HFFc6 (cell line): Measurements from ENCODE around the gene BLOC1S2. TPM values are rescaled to one million over a fixed set of nuclear protein-coding genes. Genes with fewer than 3 reads are reported as not detected.
A peak's percentile ranks its signal among the peaks of the same experiment; 100 is the strongest.

ENCODE experiments used
- DNase-seq: peaks from one replicate; pipeline ENCODE4 v3.0.0-alpha.2; 2018
- H3K27ac Mint-ChIP-seq: 2 replicates; pipeline ENCODE4 v1.8.0; 2020; ENCODE audit warnings: mild to moderate bottlenecking, mixed read lengths
- H3K27me3 Mint-ChIP-seq: 2 replicates; pipeline ENCODE4 v1.8.0; 2021; ENCODE audit warnings: mild to moderate bottlenecking, moderate library complexity, mixed read lengths; ENCODE audit not compliant: insufficient read depth
- H3K36me3 Mint-ChIP-seq: 2 replicates; pipeline ENCODE4 v1.8.0; 2021; ENCODE audit warnings: low read depth, mixed read lengths
- H3K4me1 Mint-ChIP-seq: 2 replicates; pipeline ENCODE4 v1.8.0; 2020; ENCODE audit warnings: low read depth, mixed read lengths
- H3K4me3 Mint-ChIP-seq: 2 replicates; pipeline ENCODE4 v1.8.0; 2020; ENCODE audit warnings: mild to moderate bottlenecking, moderate library complexity, mixed read lengths
- H3K9me3 Mint-ChIP-seq: 2 replicates; pipeline ENCODE4 v1.8.0; 2020; ENCODE audit warnings: mild to moderate bottlenecking, mixed read lengths
- CTCF ChIP-seq: fragments of 200-600 bp; sonication (generic); IDR thresholded peaks from 2 replicates; pipeline ENCODE4 v1.5.0; 2021; ENCODE audit warnings: antibody characterized with exemption, mild to moderate bottlenecking
- total RNA-seq, 6 experiments: library from RNA; stranded (reverse); fragmentation: NEBNext Ultra II Directional; extraction: Animal tissue kit (Norgen Biotek cat#: 25700); gene quantifications; 2 replicates in 1 of 6; 3 replicates in 5 of 6; pipeline ENCODE4 v1.2.3, GENCODE V29; 2021

The BLOC1S2 gene
- total RNA-seq, 6 experiments from 2014 or later: 52.4 to 62.1 (median 55.0) TPM

GRCh38 chr10:100245484-100246220 lies 40.8 kb downstream of the BLOC1S2 start:
- no peak overlapping the region; the same call in 1 of the 2 replicates for H3K27ac Mint-ChIP-seq
- H3K9me3 Mint-ChIP-seq: no peaks in the 10 kb centered on the region
- no peak overlapping the region for H3K4me3 Mint-ChIP-seq
- peaks cover 10% of the 10 kb centered on the region; the same call in 1 of the 2 replicates for H3K36me3 Mint-ChIP-seq
- no peak for TF ChIP-seq CTCF
- H3K27me3 Mint-ChIP-seq: no peaks in the 10 kb centered on the region
- DNase-seq: no peak
- H3K4me1 Mint-ChIP-seq: peaks cover 9% of the 10 kb centered on the region

- no peak for DNase-seq
- no peak for TF ChIP-seq CTCF
- no peaks in the 10 kb centered on the region for H3K27me3 Mint-ChIP-seq
- H3K36me3 Mint-ChIP-seq: peaks cover 8% of the 10 kb centered on the region
- H3K4me1 Mint-ChIP-seq: peaks cover 9% of the 10 kb centered on the region; the same call in 1 of the 2 replicates
- no peaks in the 10 kb centered on the region for H3K9me3 Mint-ChIP-seq
- no peak overlapping the region for H3K4me3 Mint-ChIP-seq
- H3K27ac Mint-ChIP-seq: no peak overlapping the region
Measured at GRCh38 chr10:100239851-100240250, 46.6 kb downstream of the BLOC1S2 start.

GRCh38 chr10:100238429-100238828 lies 48.1 kb downstream of the BLOC1S2 start:
- no peak for TF ChIP-seq CTCF
- no peak overlapping the region for H3K4me3 Mint-ChIP-seq
- H3K36me3 Mint-ChIP-seq: peaks cover 8% of the 10 kb centered on the region
- H3K4me1 Mint-ChIP-seq: peaks cover 9% of the 10 kb centered on the region; the same call in 1 of the 2 replicates
- no peak for DNase-seq
- no peak overlapping the region for H3K27ac Mint-ChIP-seq
- H3K9me3 Mint-ChIP-seq: no peaks in the 10 kb centered on the region
- no peaks in the 10 kb centered on the region for H3K27me3 Mint-ChIP-seq

GRCh38 chr10:100232101-100232500 lies 54.4 kb downstream of the BLOC1S2 start:
- no peak for TF ChIP-seq CTCF
- peaks cover 5% of the 10 kb centered on the region for H3K9me3 Mint-ChIP-seq
- DNase-seq: no peak
- peaks cover 23% of the 10 kb centered on the region for H3K4me1 Mint-ChIP-seq
- H3K36me3 Mint-ChIP-seq: peaks cover 25% of the 10 kb centered on the region
- no peak overlapping the region for H3K4me3 Mint-ChIP-seq
- H3K27me3 Mint-ChIP-seq: peaks cover 2% of the 10 kb centered on the region; the same call in 1 of the 2 replicates
- H3K27ac Mint-ChIP-seq: peak overlapping the region; percentile 9; the same call in 1 of the 2 replicates

GRCh38 chr10:100229819-100230422 lies 56.6 kb downstream of the BLOC1S2 start:
- peaks cover 5% of the 10 kb centered on the region for H3K9me3 Mint-ChIP-seq
- H3K4me1 Mint-ChIP-seq: peaks cover 23% of the 10 kb centered on the region
- H3K36me3 Mint-ChIP-seq: peaks cover 24% of the 10 kb centered on the region
- TF ChIP-seq CTCF: no peak
- peaks cover 2% of the 10 kb centered on the region; the same call in 1 of the 2 replicates for H3K27me3 Mint-ChIP-seq
- no peak for DNase-seq
- H3K4me3 Mint-ChIP-seq: peak overlapping the region; percentile 94
- H3K27ac Mint-ChIP-seq: peak overlapping the region; percentile 77
